NB4 (cell line): ENCODE results near the gene MEIS1.

Source experiments
- DNase-seq: peaks from one replicate; pipeline ENCODE4 v3.0.0; 2010; ENCODE audit warnings: low read depth
- H3K4me3 ChIP-seq: one replicate; pipeline ENCODE4 v1.5.1; 2011; ENCODE audit warnings: mild to moderate bottlenecking, low read depth, low read length, moderate library complexity
- CTCF ChIP-seq: IDR thresholded peaks from one replicate; pipeline ENCODE4 v1.5.1; 2012; ENCODE audit warnings: low read depth, low read length
- MAX ChIP-seq: IDR thresholded peaks from 2 replicates; pipeline ENCODE4 v1.6.1; 2011; ENCODE audit warnings: low read depth, low read length
- MYC ChIP-seq: IDR thresholded peaks from 2 replicates; pipeline ENCODE4 v1.6.1; 2011; ENCODE audit warnings: low read depth, low read length
- POLR2A ChIP-seq: IDR thresholded peaks from 2 replicates; pipeline ENCODE4 v1.6.1; 2011; ENCODE audit warnings: mild to moderate bottlenecking; ENCODE audit not compliant: insufficient read length; ENCODE audit errors: extremely low read depth

Gene MEIS1

GRCh38 chr2:66466433-66466832 lies 31.5 kb downstream of the MEIS1 start:
- no peak for DNase-seq
- TF ChIP-seq MYC, result no peak
- TF ChIP-seq MAX, result no peak
- TF ChIP-seq POLR2A, result no peak
- no peak for TF ChIP-seq CTCF

GRCh38 chr2:66467718-66468117 lies 32.8 kb downstream of the MEIS1 start:
- TF ChIP-seq MAX, result no peak
- no peak for TF ChIP-seq CTCF
- TF ChIP-seq POLR2A, result no peak
- TF ChIP-seq MYC, result no peak
- no peak for DNase-seq
- H3K4me3 ChIP-seq, result no peak overlapping the region

More at GRCh38 chr2:66466433-66466832, 31.5 kb downstream of the MEIS1 start:
- H3K4me3 ChIP-seq, result no peak overlapping the region

GRCh38 chr2:66469214-66469902 lies 34.4 kb downstream of the MEIS1 start:
- no peak overlapping the region for H3K4me3 ChIP-seq
- DNase-seq, result no peak
- TF ChIP-seq CTCF (no peak), MAX (no peak), POLR2A (no peak), MYC (no peak)

- no peak for TF ChIP-seq POLR2A
- TF ChIP-seq MYC, result no peak
- no peak for TF ChIP-seq MAX
- no peak for TF ChIP-seq CTCF
- no peak overlapping the region for H3K4me3 ChIP-seq
- no peak for DNase-seq
These were observed 35.3 kb downstream of the MEIS1 start for GRCh38 chr2:66470199-66470598.

GRCh38 chr2:66472225-66472843 lies 37.4 kb downstream of the MEIS1 start:
- no peak for TF ChIP-seq CTCF
- no peak for TF ChIP-seq MAX
- TF ChIP-seq POLR2A, result no peak
- TF ChIP-seq MYC, result no peak
- no peak overlapping the region for H3K4me3 ChIP-seq
- no peak for DNase-seq
